ENCODE data around the gene DCUN1D4. TPM values are rescaled to one million over a fixed set of nuclear protein-coding genes. Genes with fewer than 3 reads are reported as not detected.

Gene DCUN1D4
- total and polyA plus RNA-seq, 3 experiments from 2014 or later = 10.3 to 27.0 (median 24.6) TPM

DNA sequence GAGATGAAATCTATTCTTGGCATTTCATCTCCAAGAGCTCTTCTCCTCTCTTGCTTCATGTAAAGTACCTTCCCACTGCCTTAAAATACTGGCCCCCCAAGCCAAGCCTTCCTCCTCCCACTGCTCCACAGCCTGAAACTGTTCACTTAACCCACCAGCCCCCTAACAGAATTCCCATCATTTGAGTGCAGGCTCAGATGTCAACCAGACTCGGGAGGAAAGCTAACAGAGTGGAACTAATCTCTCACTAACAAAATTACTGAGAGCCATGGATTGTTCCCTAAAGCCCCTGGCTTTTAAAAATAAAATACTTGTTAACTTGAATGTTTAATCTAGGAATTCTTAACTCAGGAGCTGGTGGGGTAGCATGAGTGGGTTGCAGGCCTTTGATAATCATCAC, 7.1 kb upstream of the DCUN1D4 start:
- Mint-ChIP-seq H3K4me3 (no peak overlapping the region), H3K27me3 (peaks cover 10 to 28% of the 10 kb centered on the region in 2 donors), H3K27ac (peak overlapping the region in 1 of 8 donors; percentile 11), H3K36me3 (no peaks in the 10 kb centered on the region), H3K9me3 (no peaks in the 10 kb centered on the region), H3K4me1 (no peaks in the 10 kb centered on the region)
- DNase-seq = no peak
- H3K27me3 ChIP-seq (ENCODE audit: insufficient read depth, low read length, poor library complexity, severe bottlenecking) = no peaks in the 10 kb centered on the region
- H3K4me3 ChIP-seq (ENCODE audit: low read length) = no peak overlapping the region
- no peaks in the 10 kb centered on the region for H3K9me3 ChIP-seq (ENCODE audit: low read length)
- ChIA-PET CTCF (interaction anchor here (0.8 kb wide), 1 partner anchor 9 kb away, joined by 3 read pairs; no protein-coding TSS in a partner anchor), POLR2A (no interaction called here)
- no peaks in the 10 kb centered on the region for H3K4me1 ChIP-seq (ENCODE audit: insufficient read depth, low read length)
- no peaks in the 10 kb centered on the region for H3K36me3 ChIP-seq (ENCODE audit: insufficient read depth, low read length)
- no peak overlapping the region for H3K27ac ChIP-seq (ENCODE audit: low read depth, low read length)

DNA sequence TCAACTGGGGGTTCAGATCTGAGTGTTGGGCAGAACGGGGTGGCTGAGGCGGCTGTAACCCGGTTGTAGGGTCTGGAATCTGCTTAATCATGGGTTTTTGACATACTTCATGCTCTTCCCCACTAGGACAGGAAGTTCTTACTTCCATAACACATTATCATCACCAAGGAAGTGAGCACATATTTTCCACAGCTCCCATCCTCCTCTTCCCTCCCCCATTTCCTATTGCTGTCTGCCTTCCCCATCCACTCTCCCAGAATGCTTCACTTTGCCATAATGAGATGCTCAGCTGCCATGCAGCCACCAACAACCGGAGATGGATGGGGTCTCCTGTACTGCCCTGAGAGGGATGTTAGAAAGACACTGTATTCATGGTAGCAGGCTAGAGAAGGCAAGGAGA, 6.4 kb upstream of the DCUN1D4 start:
- POLR2A ChIA-PET = no interaction called here
- no peak for DNase-seq

DNA sequence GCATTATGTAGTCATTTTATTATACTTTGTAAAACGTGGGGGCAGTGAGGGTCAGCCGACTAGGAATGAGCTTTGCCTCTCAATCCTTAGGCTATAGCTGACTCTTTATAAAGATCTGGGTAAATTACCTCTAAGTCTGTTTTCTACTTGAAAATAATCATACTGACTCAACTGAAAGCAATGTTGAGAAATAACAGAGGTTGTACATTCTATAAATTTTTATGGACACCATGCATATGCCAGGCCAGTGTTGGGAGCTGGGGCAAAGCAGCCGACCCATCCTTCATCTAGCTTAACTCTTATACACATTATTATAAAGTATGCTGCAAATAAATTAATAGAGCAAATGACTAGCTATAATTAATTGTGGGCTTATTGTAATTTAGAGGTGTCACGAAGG, 2.2 kb upstream of the DCUN1D4 start:
- H3K9me3 ChIP-seq (ENCODE audit: low read length) = no peaks in the 10 kb centered on the region
- POLR2A ChIA-PET = no interaction called here

More for the DNA sequence above, 6.4 kb upstream of the DCUN1D4 start:
- no peak overlapping the region for H3K27ac ChIP-seq (ENCODE audit: low read depth, low read length)
- H3K9me3 Mint-ChIP-seq = no peaks in the 10 kb centered on the region
- no peaks in the 10 kb centered on the region for H3K9me3 ChIP-seq (ENCODE audit: low read length)
- H3K4me3 ChIP-seq (ENCODE audit: low read length) = no peak overlapping the region
- CTCF ChIA-PET = no interaction called here
- no peaks in the 10 kb centered on the region for H3K27me3 ChIP-seq (ENCODE audit: insufficient read depth, low read length, poor library complexity, severe bottlenecking)
- H3K4me1 Mint-ChIP-seq = no peaks in the 10 kb centered on the region
- peak overlapping the region in 1 of 8 donors; percentile 20 for H3K27ac Mint-ChIP-seq
- H3K4me3 Mint-ChIP-seq = no peak overlapping the region
- H3K36me3 ChIP-seq (ENCODE audit: insufficient read depth, low read length) = no peaks in the 10 kb centered on the region
- H3K36me3 Mint-ChIP-seq = no peaks in the 10 kb centered on the region
- H3K27me3 Mint-ChIP-seq = peaks cover 10 to 25% of the 10 kb centered on the region in 2 donors
- H3K4me1 ChIP-seq (ENCODE audit: insufficient read depth, low read length) = no peaks in the 10 kb centered on the region

DNA sequence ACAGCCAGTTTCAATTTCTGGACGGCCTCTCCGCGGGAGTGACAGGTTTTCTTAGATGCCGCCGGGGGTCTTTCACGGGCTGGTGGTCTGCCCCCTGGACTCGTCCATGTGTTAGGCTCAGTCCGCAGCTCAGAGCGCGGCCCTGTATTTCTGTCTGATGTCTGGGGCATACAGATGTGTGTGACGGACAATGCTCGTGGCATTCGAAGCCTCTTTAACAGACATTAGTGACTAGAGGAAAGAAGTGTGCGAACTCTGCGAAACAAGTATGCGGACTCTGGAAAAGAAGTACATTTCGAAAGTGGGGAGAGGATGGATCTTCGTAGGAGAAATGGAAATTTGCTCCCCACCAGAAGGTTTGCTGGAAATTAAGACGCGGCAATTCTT, 793 bp upstream of the DCUN1D4 start:
- H3K9me3 Mint-ChIP-seq = no peaks in the 10 kb centered on the region
- Histone ChIP-seq H3K27ac (ENCODE audit: low read depth, low read length) (peak overlapping the region; percentile 55), H3K36me3 (ENCODE audit: insufficient read depth, low read length) (no peaks in the 10 kb centered on the region), H3K27me3 (ENCODE audit: insufficient read depth, low read length, poor library complexity, severe bottlenecking) (no peaks in the 10 kb centered on the region), H3K9me3 (ENCODE audit: low read length) (no peaks in the 10 kb centered on the region), H3K4me3 (ENCODE audit: low read length) (peak overlapping the region; percentile 93), H3K4me1 (ENCODE audit: insufficient read depth, low read length) (peaks cover 6% of the 10 kb centered on the region)
- peak overlapping the region; percentile 87 to 99 (median 96) for H3K4me3 Mint-ChIP-seq
- H3K27ac Mint-ChIP-seq = peak overlapping the region; percentile 58 to 98 (median 92)
- H3K27me3 Mint-ChIP-seq = peaks cover 0 to 2% of the 10 kb centered on the region in 2 donors
- peak in 1 of 5 donors; percentile 7 for DNase-seq
- H3K4me1 Mint-ChIP-seq = peaks cover 20 to 28% (median 25%) of the 10 kb centered on the region in 3 donors
- POLR2A ChIA-PET = interaction anchor here (0.8 to 1.3 kb wide), 3 partner anchors 196 to 880 kb away, joined by 4 to 11 read pairs (median 5); partner anchors contain the start of gene SGCB
- H3K36me3 Mint-ChIP-seq = peaks cover 0 to 12% (median 0%) of the 10 kb centered on the region in 3 donors
- CTCF ChIA-PET = interaction anchor here (1.0 to 2.8 kb wide), 5 partner anchors 10 to 66 kb away, joined by 3 to 10 read pairs (median 4); no protein-coding TSS in a partner anchor

More for the DNA sequence above, 2.2 kb upstream of the DCUN1D4 start:
- peak overlapping the region in 1 of 8 donors; percentile 36 for H3K27ac Mint-ChIP-seq
- peaks cover 17 to 18% (median 18%) of the 10 kb centered on the region in 3 donors for H3K4me1 Mint-ChIP-seq
- peaks cover 0 to 12% (median 0%) of the 10 kb centered on the region in 3 donors for H3K36me3 Mint-ChIP-seq
- H3K27me3 Mint-ChIP-seq = peaks cover 3 to 9% of the 10 kb centered on the region in 2 donors
- Histone ChIP-seq H3K36me3 (ENCODE audit: insufficient read depth, low read length) (no peaks in the 10 kb centered on the region), H3K27me3 (ENCODE audit: insufficient read depth, low read length, poor library complexity, severe bottlenecking) (no peaks in the 10 kb centered on the region), H3K4me1 (ENCODE audit: insufficient read depth, low read length) (peaks cover 6% of the 10 kb centered on the region), H3K27ac (ENCODE audit: low read depth, low read length) (no peak overlapping the region), H3K4me3 (ENCODE audit: low read length) (no peak overlapping the region)
- CTCF ChIA-PET = interaction anchor here (0.8 to 0.9 kb wide), 2 partner anchors 29 to 186 kb away, joined by 3 read pairs; no protein-coding TSS in a partner anchor
- no peaks in the 10 kb centered on the region for H3K9me3 Mint-ChIP-seq
- no peak for DNase-seq
- H3K4me3 Mint-ChIP-seq = peak overlapping the region in 2 of 7 donors; percentile 13 to 78

DNA sequence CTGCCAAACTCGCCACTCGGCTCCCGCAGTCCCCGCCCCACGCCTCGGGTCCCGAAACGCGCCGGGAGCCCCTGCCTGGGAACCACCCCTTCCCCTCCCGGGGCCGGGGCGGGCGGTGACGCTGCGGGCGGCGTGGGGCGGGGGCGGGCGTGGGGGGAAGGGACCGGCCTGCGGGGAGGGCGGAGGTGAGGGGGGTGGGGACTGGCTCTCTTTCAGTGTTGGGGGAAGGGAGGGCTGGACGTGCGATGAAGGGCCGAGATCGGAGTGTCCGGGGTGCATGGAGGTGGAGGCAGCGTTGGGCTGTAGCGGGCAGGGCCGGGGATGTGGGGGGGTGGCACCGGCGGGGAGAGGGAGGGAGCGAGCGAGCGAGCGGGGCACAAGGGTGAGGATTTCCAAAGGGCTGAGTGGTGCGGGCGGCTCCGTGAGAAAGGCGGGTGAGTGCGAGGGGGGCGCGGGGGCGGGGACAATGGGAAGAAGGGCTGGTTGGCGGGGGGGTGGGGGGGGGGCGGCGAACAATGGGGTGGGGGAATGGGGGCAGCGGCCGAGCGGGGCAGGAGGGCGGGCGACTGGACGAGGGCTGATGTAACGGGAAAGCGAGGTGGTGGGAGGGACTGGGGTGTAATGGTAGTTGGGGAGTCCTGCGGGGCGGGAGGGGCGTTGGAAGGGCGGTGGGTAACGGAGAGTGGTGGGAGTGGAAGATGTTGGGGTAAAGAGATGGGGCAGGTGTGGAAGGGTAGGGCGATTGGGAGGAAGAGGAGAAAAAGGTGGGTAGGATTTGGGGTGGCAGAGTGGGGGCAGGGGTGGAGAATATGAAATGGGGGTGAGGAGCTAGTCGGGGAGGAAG, 578 bp downstream of the DCUN1D4 start:
- Mint-ChIP-seq H3K9me3 (no peaks in the 10 kb centered on the region), H3K27ac (peak overlapping the region; percentile 45 to 99 (median 89)), H3K36me3 (peaks cover 0 to 16% (median 0%) of the 10 kb centered on the region in 3 donors), H3K27me3 (peaks cover 0 to 2% of the 10 kb centered on the region in 2 donors), H3K4me1 (peaks cover 29 to 39% (median 36%) of the 10 kb centered on the region in 3 donors), H3K4me3 (peak overlapping the region; percentile 87 to 99 (median 96))
- ChIA-PET POLR2A (interaction anchor here (0.8 to 1.3 kb wide), 4 partner anchors 194 to 869 kb away, joined by 3 to 11 read pairs (median 4); partner anchors contain the start of gene SGCB), CTCF (interaction anchor here (1.0 to 2.8 kb wide), 4 partner anchors 9 to 14 kb away, joined by 3 to 10 read pairs (median 5); no protein-coding TSS in a partner anchor)
- Histone ChIP-seq H3K27ac (ENCODE audit: low read depth, low read length) (peak overlapping the region; percentile 66), H3K9me3 (ENCODE audit: low read length) (no peaks in the 10 kb centered on the region), H3K4me3 (ENCODE audit: low read length) (peak overlapping the region; percentile 93), H3K36me3 (ENCODE audit: insufficient read depth, low read length) (no peaks in the 10 kb centered on the region), H3K4me1 (ENCODE audit: insufficient read depth, low read length) (peaks cover 6% of the 10 kb centered on the region), H3K27me3 (ENCODE audit: insufficient read depth, low read length, poor library complexity, severe bottlenecking) (no peaks in the 10 kb centered on the region)
- peak; percentile 32 to 76 (median 50) for DNase-seq

DNA sequence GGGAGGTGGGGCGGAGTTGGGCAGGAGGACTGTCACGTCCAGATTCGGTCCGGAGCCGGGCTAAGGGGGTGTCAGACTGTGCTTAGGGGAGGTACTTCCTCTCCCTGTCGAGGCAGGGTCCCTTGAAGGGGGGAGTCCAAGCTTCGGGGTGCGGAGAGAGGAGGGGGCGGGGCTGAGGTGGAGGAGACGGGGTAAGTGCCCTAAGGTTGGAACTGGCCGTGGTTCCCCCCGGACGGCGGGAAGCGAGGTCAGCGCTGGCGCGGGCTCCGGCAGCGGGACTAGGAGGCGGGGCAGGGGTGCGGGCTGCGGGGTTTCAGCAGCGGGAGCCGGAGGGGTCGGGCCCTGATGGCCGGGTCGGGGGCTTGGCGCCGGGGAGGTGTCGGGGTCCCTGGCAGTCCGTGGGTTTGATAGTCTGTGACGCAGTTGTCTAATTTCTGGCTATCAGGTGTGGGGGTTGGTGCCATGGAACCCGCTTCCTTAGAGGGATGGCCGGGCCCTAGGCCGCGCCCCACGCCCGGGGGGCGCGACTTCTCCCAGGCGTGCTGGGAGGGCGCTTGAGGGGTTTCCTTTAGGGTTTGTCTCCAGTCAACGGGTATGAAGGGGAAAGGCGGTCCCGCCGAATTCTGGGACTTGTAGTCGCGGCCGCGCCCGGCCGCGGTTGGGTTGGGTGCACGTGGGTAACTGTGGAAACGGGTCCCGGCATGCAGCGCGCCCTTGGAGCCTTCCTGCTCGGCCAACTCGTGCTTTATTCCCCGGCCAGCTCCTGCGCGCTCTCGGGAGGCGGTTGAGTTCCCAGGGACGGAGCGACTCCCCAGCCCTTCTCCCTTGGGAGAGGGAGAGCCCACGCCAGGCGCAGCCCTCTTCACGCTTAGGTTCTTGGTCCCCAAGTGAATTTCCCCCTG, 1.5 kb downstream of the DCUN1D4 start:
- CTCF ChIA-PET = interaction anchor here (1.9 to 2.8 kb wide), 2 partner anchors 12 kb away, joined by 4 to 10 read pairs; no protein-coding TSS in a partner anchor
- Mint-ChIP-seq H3K4me3 (peak overlapping the region; percentile 87 to 98 (median 94)), H3K36me3 (peaks cover 0 to 23% (median 0%) of the 10 kb centered on the region in 3 donors), H3K27ac (peak overlapping the region; percentile 45 to 89 (median 75)), H3K4me1 (peaks cover 35 to 48% (median 45%) of the 10 kb centered on the region in 3 donors), H3K27me3 (peaks cover 0 to 2% of the 10 kb centered on the region in 2 donors), H3K9me3 (no peaks in the 10 kb centered on the region)
- peak overlapping the region; percentile 60 for H3K4me3 ChIP-seq (ENCODE audit: low read length)
- H3K36me3 ChIP-seq (ENCODE audit: insufficient read depth, low read length) = no peaks in the 10 kb centered on the region
- no peaks in the 10 kb centered on the region for H3K9me3 ChIP-seq (ENCODE audit: low read length)
- DNase-seq = peak; percentile 69 to 88 (median 74)
- H3K27ac ChIP-seq (ENCODE audit: low read depth, low read length) = peak overlapping the region; percentile 66
- POLR2A ChIA-PET = interaction anchor here (0.8 to 1.0 kb wide), 3 partner anchors 12 to 868 kb away, joined by 3 to 4 read pairs (median 3); partner anchors contain the start of gene SGCB
- H3K27me3 ChIP-seq (ENCODE audit: insufficient read depth, low read length, poor library complexity, severe bottlenecking) = no peaks in the 10 kb centered on the region
- H3K4me1 ChIP-seq (ENCODE audit: insufficient read depth, low read length) = peaks cover 6% of the 10 kb centered on the region

DNA sequence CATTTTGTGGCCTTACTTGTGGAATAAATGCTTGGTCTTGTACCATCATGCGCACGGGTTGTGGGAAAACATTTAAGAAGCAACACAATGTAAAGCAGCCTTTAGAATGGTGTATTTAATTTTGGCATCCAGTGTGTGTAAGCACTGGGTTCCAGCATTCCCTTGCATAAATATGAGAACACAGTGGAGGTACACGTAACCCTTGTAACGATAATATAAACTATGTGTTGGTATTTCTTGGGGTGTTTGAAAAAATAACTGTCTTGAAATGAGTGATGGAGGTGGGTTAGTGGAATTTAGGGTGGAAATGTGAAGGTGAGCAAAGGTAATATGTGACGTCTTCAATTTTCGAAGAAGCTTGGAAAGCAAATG, 2.1 kb downstream of the DCUN1D4 start:
- H3K9me3 Mint-ChIP-seq = no peaks in the 10 kb centered on the region
- H3K27me3 Mint-ChIP-seq = peaks cover 0 to 2% of the 10 kb centered on the region in 2 donors
- H3K36me3 Mint-ChIP-seq = peaks cover 0 to 24% (median 0%) of the 10 kb centered on the region in 3 donors
- peaks cover 39 to 53% (median 48%) of the 10 kb centered on the region in 3 donors for H3K4me1 Mint-ChIP-seq
- no peaks in the 10 kb centered on the region for H3K9me3 ChIP-seq (ENCODE audit: low read length)
- ChIA-PET POLR2A (interaction anchor here (1.0 kb wide), 1 partner anchor 12 kb away, joined by 4 read pairs; no protein-coding TSS in a partner anchor), CTCF (interaction anchor here (1.9 kb wide), 1 partner anchor 13 kb away, joined by 4 read pairs; no protein-coding TSS in a partner anchor)
- peak overlapping the region in 7 of 8 donors; percentile 45 to 89 (median 78) for H3K27ac Mint-ChIP-seq
- H3K4me3 Mint-ChIP-seq = peak overlapping the region; percentile 87 to 98 (median 94)
- H3K27ac ChIP-seq (ENCODE audit: low read depth, low read length) = peak overlapping the region; percentile 66
- no peaks in the 10 kb centered on the region for H3K27me3 ChIP-seq (ENCODE audit: insufficient read depth, low read length, poor library complexity, severe bottlenecking)
- no peak for DNase-seq
- peaks cover 6% of the 10 kb centered on the region for H3K4me1 ChIP-seq (ENCODE audit: insufficient read depth, low read length)
- peak overlapping the region; percentile 60 for H3K4me3 ChIP-seq (ENCODE audit: low read length)
- H3K36me3 ChIP-seq (ENCODE audit: insufficient read depth, low read length) = no peaks in the 10 kb centered on the region
